Measurements from ENCODE around the gene CD93. TPM values are rescaled to one million over a fixed set of nuclear protein-coding genes. Genes with fewer than 3 reads are reported as not detected.

The CD93 gene
- total RNA-seq, 1 experiment from 2014 or later = not detected

DNA sequence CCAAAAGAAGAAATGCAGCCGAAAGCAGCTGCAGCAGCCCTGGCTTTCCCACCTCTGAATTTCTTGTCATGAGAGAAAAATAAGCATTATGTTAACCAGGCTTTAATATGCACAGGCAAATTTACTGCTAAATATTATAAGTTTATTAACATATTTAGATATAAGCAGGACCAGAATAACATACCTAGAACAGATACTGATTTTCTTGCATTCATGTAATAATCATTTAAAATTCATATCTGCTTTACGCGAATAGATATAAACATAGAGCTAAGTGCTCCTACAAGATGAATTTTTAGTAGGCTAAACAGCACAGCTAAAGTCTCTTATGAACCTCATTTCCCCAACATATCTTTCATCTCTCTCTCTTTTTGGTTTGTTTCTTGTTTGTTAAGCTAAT is 14.7 kb downstream of the CD93 start:
- Histone ChIP-seq H3K4me1 (peaks cover 4% of the 10 kb centered on the region), H3K27ac (no peak overlapping the region), H3K9me3 (replicated peaks) (no peaks in the 10 kb centered on the region), H3K27me3 (no peaks in the 10 kb centered on the region), H3K36me3 (no peaks in the 10 kb centered on the region), H3K4me3 (no peak overlapping the region)
- DNase-seq = no peak

DNA sequence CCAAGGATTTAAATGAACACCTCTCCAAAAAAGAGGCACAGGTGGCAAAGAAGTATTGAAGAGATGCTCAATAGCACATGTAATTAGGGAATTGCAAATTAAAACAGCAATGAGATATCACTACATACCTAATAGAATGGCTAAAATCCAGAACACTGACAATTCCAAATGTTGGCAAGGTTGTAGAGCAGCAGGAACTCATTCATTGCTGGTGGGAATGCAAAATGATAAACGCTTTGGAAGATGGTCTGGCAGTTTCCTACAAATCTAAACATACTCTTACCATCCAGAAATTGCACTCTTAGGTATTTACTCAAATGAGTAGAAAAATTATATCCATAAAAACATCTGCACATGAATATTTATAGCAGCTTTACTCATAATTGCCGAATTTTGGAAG is 17.0 kb downstream of the CD93 start:
- H3K27me3 ChIP-seq = no peaks in the 10 kb centered on the region
- H3K9me3 ChIP-seq (replicated peaks) = no peaks in the 10 kb centered on the region
- no peak overlapping the region for H3K4me3 ChIP-seq
- no peaks in the 10 kb centered on the region for H3K36me3 ChIP-seq
- H3K27ac ChIP-seq = no peak overlapping the region
- peaks cover 17% of the 10 kb centered on the region for H3K4me1 ChIP-seq
- no peak for DNase-seq

DNA sequence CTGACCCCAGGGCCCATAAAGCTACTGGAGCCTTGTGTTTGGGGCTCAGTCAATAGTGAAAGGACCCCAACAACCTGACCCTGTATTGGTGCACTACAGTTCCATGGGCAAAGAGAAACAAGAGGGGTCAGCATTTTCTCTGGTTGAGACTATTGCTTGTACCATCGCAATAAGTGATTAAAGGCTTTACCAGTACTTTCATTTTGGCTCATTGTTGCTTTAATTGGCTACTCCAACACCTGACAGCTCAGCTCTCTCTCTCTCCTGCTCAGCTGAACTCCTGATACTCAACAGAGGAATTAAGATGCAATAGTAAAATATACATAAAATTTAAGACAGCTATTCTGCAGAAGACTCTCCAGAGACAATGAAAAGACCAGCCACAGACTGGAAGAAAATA is 17.8 kb downstream of the CD93 start:
- peaks cover 25% of the 10 kb centered on the region for H3K4me1 ChIP-seq
- DNase-seq = no peak
- no peak overlapping the region for H3K27ac ChIP-seq
- no peaks in the 10 kb centered on the region for H3K36me3 ChIP-seq
- no peaks in the 10 kb centered on the region for H3K27me3 ChIP-seq
- H3K9me3 ChIP-seq (replicated peaks) = no peaks in the 10 kb centered on the region
- no peak overlapping the region for H3K4me3 ChIP-seq

DNA sequence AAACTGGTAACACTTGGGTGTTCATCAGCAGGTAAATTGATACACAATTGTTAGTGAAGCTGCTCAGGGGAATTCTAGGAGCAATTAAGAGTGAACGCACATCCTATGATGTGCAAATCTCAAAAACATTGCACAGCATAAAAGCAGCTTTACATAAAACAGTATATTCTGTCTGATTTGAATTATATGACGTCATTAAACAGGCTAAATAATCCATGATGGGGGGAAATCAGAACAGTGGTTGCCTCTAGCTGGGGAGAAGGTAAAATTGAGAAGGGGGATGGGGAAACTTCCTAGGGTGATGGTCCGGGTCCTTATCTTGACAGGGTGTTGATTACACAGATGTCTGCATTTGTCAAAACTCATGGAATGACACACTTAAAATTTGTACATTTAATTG is 19.4 kb downstream of the CD93 start:
- no peaks in the 10 kb centered on the region for H3K9me3 ChIP-seq (replicated peaks)
- H3K4me1 ChIP-seq = peaks cover 40% of the 10 kb centered on the region
- no peak overlapping the region for H3K4me3 ChIP-seq
- H3K27me3 ChIP-seq = no peaks in the 10 kb centered on the region
- no peak for DNase-seq
- no peak overlapping the region for H3K27ac ChIP-seq
- H3K36me3 ChIP-seq = no peaks in the 10 kb centered on the region

DNA sequence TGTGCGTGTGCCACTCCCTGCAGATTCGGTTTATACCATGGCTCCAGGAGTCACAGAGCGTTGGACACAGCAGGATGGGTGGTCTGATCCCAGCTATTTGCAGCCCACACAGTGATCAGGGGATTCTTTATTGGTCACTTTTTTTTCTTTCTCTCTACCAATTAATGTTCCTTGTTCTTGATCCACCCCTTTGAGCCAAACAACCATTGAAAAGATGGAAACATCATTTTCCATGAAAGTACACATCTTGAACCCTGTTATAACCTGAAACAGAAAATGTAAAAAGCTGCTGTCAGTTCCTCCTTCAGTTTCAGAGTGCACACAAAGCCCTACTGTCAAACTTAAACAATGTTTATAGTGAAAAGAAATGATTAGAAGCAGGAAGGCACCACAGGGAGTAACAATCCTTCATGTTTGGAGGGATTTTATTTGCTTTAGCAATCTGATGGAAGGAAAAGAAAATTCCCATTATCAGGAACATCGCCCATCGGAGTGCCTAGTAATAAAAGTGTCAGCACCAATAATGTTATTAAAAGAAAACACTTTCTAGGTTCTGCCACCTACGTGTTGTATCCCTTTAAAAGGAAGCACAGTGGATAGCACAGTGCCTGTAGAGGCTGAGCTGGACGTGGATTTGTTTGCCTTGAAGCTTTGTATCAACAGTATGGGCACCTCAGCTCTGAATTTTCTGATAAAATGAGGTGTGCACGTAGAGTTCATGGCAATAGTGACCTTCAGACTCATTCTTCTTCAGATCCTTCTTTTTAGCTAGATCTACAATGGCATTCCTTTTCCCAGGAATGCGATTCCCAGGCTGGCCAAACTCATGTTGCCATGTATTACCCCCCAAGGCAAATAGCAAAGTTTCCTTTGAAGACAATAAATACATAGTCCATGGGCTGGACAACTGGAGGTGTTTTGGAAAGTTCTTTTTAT is 20.6 kb downstream of the CD93 start:
- Histone ChIP-seq H3K36me3 (no peaks in the 10 kb centered on the region), H3K27ac (no peak overlapping the region; the same call in 1 of the 2 replicates)
- peak; percentile 27 to 51 for DNase-seq

DNA sequence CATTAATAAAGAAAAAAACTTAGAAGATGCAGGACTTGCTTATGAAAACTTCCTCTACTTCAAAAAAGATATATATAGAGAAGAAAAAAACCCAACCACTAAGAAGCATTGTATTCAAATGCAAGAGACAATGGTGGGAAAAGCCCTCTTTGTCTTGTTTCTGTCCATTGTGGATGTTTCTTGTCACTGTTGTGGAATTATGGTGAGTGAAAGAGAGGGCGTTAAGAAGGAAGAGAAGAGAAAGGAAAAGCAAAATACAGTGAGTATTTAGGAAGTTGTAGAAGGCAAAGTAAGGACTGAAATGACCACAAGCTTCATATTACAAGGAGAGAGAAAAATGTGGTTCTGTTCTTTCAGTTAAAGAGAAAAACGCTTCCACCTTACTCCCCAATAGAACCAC is 22.5 kb downstream of the CD93 start:
- Histone ChIP-seq H3K36me3 (no peaks in the 10 kb centered on the region), H3K27ac (no peak overlapping the region), H3K4me1 (peaks cover 61% of the 10 kb centered on the region), H3K4me3 (no peak overlapping the region), H3K27me3 (no peaks in the 10 kb centered on the region), H3K9me3 (replicated peaks) (no peaks in the 10 kb centered on the region)
- DNase-seq = no peak

More for the DNA sequence above, 20.6 kb downstream of the CD93 start:
- H3K4me3 ChIP-seq = no peak overlapping the region
- H3K27me3 ChIP-seq = no peaks in the 10 kb centered on the region
- H3K4me1 ChIP-seq = peaks cover 51% of the 10 kb centered on the region
- H3K9me3 ChIP-seq (replicated peaks) = no peaks in the 10 kb centered on the region

DNA sequence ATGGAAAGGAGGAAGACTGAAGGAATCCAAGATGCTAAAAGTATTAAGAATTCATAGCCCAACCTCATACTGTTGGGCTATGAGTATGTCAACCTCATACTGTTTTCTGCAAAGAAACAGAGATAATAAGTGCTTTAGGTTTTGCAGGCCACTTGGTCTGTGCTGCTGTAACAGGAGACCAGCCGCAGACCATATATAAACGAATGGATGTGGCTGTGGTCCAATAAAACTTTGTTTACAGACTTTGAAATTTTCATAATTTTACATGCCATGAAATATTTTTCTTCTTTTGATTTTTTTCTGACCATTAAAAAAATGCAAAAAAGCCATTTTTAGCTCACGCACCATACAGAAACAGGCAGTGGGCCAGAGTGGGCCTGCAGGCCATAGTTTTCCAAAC is 23.0 kb downstream of the CD93 start:
- Histone ChIP-seq H3K4me1 (peaks cover 61% of the 10 kb centered on the region), H3K27ac (no peak overlapping the region; the same call in 1 of the 2 replicates), H3K9me3 (replicated peaks) (no peaks in the 10 kb centered on the region), H3K27me3 (no peaks in the 10 kb centered on the region), H3K4me3 (no peak overlapping the region), H3K36me3 (no peaks in the 10 kb centered on the region)
- DNase-seq = no peak

DNA sequence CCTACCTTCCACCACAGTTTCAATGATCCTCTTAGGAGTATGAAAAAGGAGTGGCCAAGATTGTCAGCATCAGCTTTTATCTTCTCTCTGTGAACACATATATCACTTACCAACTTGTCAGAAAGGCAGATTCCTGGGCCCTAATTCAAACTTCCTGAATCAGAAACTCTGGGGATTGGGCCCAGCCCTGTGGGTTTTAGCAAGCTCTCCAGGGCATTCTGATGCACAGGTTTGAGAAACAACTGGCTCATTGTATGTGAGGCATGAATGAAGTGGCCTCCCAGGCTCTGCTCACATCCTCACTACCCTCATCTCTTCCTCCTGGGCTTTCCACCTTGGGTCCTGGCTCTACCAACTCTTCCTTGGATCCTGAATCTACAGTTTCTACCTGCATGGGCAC is 23.5 kb downstream of the CD93 start:
- Histone ChIP-seq H3K4me3 (no peak overlapping the region), H3K9me3 (replicated peaks) (no peaks in the 10 kb centered on the region)
- peak in 1 of 2 experiments; percentile 54 for DNase-seq

DNA sequence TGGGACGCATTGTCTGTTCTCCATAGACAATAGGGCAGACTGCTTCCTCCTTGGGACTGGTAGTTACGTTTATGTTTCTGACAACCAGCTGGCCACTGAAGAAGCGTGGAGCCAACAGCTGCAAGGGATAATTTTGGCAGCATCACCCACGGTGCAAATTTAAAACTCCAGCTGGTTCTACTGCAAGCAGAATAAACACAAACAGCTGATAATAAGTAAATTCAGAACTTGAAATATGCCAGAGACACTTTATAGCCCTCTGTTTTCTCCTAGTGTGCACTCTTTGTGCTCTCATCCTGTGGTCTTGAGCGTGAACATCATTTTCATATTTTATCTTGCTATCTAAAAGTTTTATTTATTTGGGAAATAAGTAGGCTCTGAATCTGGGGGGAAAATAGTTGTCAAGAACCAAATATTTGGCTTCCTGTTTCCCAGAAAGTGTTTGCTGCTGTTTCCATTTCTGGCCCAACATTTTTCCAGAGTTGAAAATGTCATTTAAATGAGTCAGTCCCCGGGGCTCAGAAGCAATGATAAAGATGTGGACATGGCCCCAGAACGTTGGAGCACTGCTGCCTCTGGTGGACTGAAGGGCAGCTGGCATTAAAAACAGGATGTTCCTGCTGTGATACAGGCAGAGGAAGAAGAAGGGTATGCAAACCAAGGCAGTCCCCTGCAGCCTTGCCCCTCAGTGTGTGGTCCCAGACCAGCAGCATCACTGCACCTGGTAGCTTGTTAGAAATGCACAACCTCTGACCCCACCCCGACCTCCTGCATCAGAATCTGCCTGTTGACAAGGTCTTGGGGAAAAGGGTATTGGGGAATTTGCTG is 24.2 kb downstream of the CD93 start:
- peak; percentile 85 to 91 for DNase-seq
- H3K4me1 ChIP-seq = peaks cover 61% of the 10 kb centered on the region
- H3K27ac ChIP-seq = peak overlapping the region; percentile 53
- H3K9me3 ChIP-seq (replicated peaks) = no peaks in the 10 kb centered on the region
- H3K4me3 ChIP-seq = no peak overlapping the region
- H3K27me3 ChIP-seq = no peaks in the 10 kb centered on the region
- no peaks in the 10 kb centered on the region for H3K36me3 ChIP-seq

More for the DNA sequence above, 23.5 kb downstream of the CD93 start:
- H3K4me1 ChIP-seq = peaks cover 61% of the 10 kb centered on the region
- H3K27ac ChIP-seq = peak overlapping the region; percentile 53
- H3K36me3 ChIP-seq = no peaks in the 10 kb centered on the region
- no peaks in the 10 kb centered on the region for H3K27me3 ChIP-seq

DNA sequence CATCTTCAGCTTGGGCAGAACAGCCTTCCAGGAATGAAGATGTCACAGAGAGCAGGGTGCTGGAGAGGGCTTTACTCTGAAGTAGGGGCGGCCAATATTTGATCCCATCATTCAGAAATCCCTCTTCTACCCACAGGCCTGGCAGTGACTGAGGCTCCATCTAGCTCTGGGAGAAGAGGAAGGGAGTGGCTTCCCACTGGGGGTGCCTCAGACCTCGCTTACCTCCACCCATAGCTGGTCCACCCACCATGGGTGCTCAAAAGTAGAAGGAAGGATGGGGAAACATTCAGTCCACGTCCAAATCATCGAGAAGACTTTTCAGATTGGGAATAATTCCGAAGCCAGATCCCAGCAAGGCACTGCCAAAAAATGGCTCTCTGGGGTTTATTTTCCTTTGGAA is 24.9 kb downstream of the CD93 start:
- no peaks in the 10 kb centered on the region for H3K36me3 ChIP-seq
- H3K27ac ChIP-seq = peak overlapping the region; percentile 53
- peaks cover 55% of the 10 kb centered on the region for H3K4me1 ChIP-seq
- no peak overlapping the region for H3K4me3 ChIP-seq
- no peak for DNase-seq
- H3K9me3 ChIP-seq (replicated peaks) = no peaks in the 10 kb centered on the region
- no peaks in the 10 kb centered on the region for H3K27me3 ChIP-seq

DNA sequence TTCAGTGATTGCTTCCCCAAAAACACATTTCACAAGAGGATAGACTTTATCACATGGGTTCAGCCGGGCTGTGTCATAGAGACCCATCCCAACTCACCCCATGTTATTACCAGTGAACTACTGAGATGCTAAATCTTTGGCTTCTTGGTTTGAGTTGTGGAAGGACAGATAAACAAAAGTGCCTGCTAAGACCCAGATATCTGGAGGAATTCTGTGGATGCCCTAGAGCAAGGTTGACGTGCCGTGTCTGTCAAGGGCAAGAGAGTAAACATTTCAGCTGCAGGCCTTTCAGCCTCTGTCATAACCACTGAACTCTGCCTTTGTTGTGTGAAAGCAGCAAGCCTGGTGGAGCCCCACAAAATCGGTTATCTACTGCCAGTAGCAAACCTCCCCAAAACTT is 25.5 kb downstream of the CD93 start:
- no peaks in the 10 kb centered on the region for H3K9me3 ChIP-seq (replicated peaks)
- peaks cover 49% of the 10 kb centered on the region for H3K4me1 ChIP-seq
- H3K4me3 ChIP-seq = no peak overlapping the region
- no peaks in the 10 kb centered on the region for H3K36me3 ChIP-seq
- no peak overlapping the region; the same call in 1 of the 2 replicates for H3K27ac ChIP-seq
- H3K27me3 ChIP-seq = no peaks in the 10 kb centered on the region
- DNase-seq = no peak

DNA sequence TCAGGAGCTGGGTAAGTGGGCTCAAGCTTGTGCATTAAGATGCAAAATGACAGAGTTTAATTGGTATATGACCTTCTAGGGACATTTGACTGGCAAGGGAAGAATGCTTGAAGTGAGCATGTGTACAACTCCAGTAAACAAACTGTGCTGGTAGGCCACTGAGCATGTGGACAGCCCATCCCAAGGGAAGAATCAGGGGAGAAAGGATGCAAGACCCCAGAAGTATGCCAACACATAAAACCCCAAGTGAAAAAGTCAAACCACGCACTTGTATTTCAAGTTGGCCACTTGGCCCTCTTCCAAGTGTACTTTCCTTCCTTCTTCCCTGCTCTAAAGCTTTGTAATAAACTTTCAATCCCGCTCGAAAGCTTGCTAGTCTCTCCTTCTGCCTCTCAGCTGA is 26.3 kb downstream of the CD93 start:
- peak in 1 of 2 experiments; percentile 50 for DNase-seq

DNA sequence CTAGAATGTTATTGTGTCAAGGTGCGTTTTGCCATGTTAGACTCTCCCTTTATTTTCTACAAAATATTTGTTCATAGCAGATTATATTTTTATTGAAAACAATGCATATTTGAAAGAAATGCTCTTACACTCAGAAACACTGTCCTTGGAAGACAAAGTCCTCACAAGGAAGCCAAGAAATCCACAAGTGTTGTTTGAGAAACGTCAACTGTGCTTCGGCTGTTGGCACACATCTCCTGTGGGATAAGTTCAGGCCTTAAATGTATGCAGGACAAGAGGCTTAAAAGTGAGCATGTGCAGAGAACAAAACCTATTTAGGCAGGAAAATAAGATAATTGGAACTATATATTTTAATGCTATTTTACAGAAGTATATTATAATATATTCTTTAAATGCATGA is 27.1 kb downstream of the CD93 start:
- no peak for DNase-seq
- no peak overlapping the region for H3K4me3 ChIP-seq
- H3K27me3 ChIP-seq = no peaks in the 10 kb centered on the region
- no peak overlapping the region for H3K27ac ChIP-seq
- no peaks in the 10 kb centered on the region for H3K9me3 ChIP-seq (replicated peaks)
- peaks cover 43% of the 10 kb centered on the region for H3K4me1 ChIP-seq
- H3K36me3 ChIP-seq = no peaks in the 10 kb centered on the region

More for the DNA sequence above, 26.3 kb downstream of the CD93 start:
- H3K4me3 ChIP-seq = no peak overlapping the region
- H3K4me1 ChIP-seq = peaks cover 44% of the 10 kb centered on the region
- no peaks in the 10 kb centered on the region for H3K9me3 ChIP-seq (replicated peaks)
- H3K27me3 ChIP-seq = no peaks in the 10 kb centered on the region
- H3K36me3 ChIP-seq = no peaks in the 10 kb centered on the region
- H3K27ac ChIP-seq = no peak overlapping the region

DNA sequence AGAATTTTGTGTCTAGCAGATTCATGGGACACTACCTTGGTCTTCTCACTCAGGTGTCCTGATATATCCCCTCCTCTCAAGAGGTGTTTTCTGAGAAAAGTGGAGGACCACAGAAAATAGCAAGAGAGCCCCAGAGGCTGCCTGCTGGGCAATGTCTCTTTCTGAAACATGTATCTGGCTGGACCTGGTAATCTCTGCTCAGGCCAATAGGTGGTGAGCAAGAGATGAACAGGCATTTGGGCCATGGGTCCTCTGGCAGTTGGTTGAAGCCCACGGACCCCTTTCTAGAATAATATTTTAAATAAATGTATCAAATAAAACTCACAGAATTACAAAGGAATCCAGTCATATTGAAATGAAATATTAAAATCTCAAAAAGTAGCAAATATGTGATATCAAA is 27.9 kb downstream of the CD93 start:
- Histone ChIP-seq H3K9me3 (replicated peaks) (no peaks in the 10 kb centered on the region), H3K4me3 (no peak overlapping the region), H3K27ac (no peak overlapping the region), H3K4me1 (peaks cover 35% of the 10 kb centered on the region), H3K27me3 (no peaks in the 10 kb centered on the region), H3K36me3 (no peaks in the 10 kb centered on the region)
- DNase-seq = no peak

DNA sequence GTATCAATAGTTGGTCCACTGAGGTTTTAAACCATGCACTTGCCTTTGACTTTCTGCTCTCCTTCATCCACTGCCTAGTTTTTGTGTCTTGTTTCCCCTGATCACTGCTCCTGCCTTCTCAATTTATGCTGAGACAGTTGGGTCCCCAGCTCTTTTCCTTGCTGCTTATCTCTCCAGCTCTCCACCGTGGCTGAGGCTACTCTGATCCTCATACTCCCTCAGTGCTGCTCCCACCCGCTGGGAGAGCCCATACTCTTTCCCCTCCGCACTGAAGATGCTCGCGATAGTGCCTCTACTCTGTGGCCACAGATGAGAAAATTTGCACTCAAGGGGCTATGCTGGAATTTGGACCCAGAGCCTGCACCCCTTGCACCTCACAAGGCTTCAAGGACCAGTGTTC is 33.2 kb downstream of the CD93 start:
- H3K9me3 ChIP-seq (replicated peaks) = no peaks in the 10 kb centered on the region
- no peaks in the 10 kb centered on the region for H3K27me3 ChIP-seq
- no peak overlapping the region for H3K27ac ChIP-seq
- no peaks in the 10 kb centered on the region for H3K36me3 ChIP-seq
- DNase-seq = no peak
- H3K4me3 ChIP-seq = no peak overlapping the region
- no peaks in the 10 kb centered on the region for H3K4me1 ChIP-seq
